ENCODE results near the gene COL16A1.
A peak's percentile ranks its signal among the peaks of the same experiment; 100 is the strongest.

Gene COL16A1

GRCh38 chr1:31658721-31659120 is 45.1 kb downstream of the COL16A1 start:
- peaks cover 0 to 2% of the 10 kb centered on the region in 2 donors for H3K4me1 Mint-ChIP-seq (ENCODE audit: low read depth in 2 of 2)
- no peak overlapping the region for H3K27ac Mint-ChIP-seq
- H3K9me3 Mint-ChIP-seq, result no peaks in the 10 kb centered on the region
- no peak overlapping the region for H3K4me3 Mint-ChIP-seq
- peaks cover 11 to 52% of the 10 kb centered on the region in 2 donors for H3K27me3 Mint-ChIP-seq
- no peaks in the 10 kb centered on the region for H3K36me3 Mint-ChIP-seq (ENCODE audit: insufficient read depth)
- ATAC-seq (replicated peaks) (no peak), DNase-seq (no peak)

GRCh38 chr1:31657972-31658510 is 45.8 kb downstream of the COL16A1 start:
- H3K27me3 Mint-ChIP-seq, result peaks cover 11 to 46% of the 10 kb centered on the region in 2 donors
- H3K36me3 Mint-ChIP-seq (ENCODE audit: insufficient read depth), result no peaks in the 10 kb centered on the region
- no peaks in the 10 kb centered on the region for H3K4me1 Mint-ChIP-seq (ENCODE audit: low read depth in 2 of 2)
- no peak overlapping the region for H3K4me3 Mint-ChIP-seq
- H3K9me3 Mint-ChIP-seq, result no peaks in the 10 kb centered on the region
- DNase-seq (no peak), ATAC-seq (replicated peaks) (no peak)
- H3K27ac Mint-ChIP-seq, result no peak overlapping the region

- DNase-seq (no peak), ATAC-seq (replicated peaks) (no peak)
- Mint-ChIP-seq H3K4me1 (ENCODE audit: low read depth in 2 of 2) (no peaks in the 10 kb centered on the region), H3K4me3 (no peak overlapping the region), H3K27ac (no peak overlapping the region), H3K36me3 (ENCODE audit: insufficient read depth) (no peaks in the 10 kb centered on the region), H3K9me3 (no peaks in the 10 kb centered on the region), H3K27me3 (peaks cover 11 to 40% of the 10 kb centered on the region in 2 donors)
These were observed 46.6 kb downstream of the COL16A1 start for GRCh38 chr1:31657020-31657804.

GRCh38 chr1:31655756-31656155 is 48.1 kb downstream of the COL16A1 start:
- Mint-ChIP-seq H3K27me3 (peaks cover 11 to 40% of the 10 kb centered on the region in 2 donors), H3K27ac (no peak overlapping the region), H3K4me3 (no peak overlapping the region), H3K4me1 (ENCODE audit: low read depth in 2 of 2) (no peaks in the 10 kb centered on the region), H3K36me3 (ENCODE audit: insufficient read depth) (no peaks in the 10 kb centered on the region), H3K9me3 (no peaks in the 10 kb centered on the region)
- ATAC-seq (replicated peaks) (no peak), DNase-seq (no peak)

GRCh38 chr1:31655104-31655503 is 48.7 kb downstream of the COL16A1 start:
- Mint-ChIP-seq H3K27me3 (peaks cover 11 to 40% of the 10 kb centered on the region in 2 donors), H3K27ac (peak overlapping the region in 1 of 2 donors; percentile 25)

GRCh38 chr1:31654474-31654776 is 49.4 kb downstream of the COL16A1 start:
- no peaks in the 10 kb centered on the region for H3K36me3 Mint-ChIP-seq (ENCODE audit: insufficient read depth)
- H3K27me3 Mint-ChIP-seq, result peaks cover 11 to 40% of the 10 kb centered on the region in 2 donors
- H3K27ac Mint-ChIP-seq, result no peak overlapping the region
- no peaks in the 10 kb centered on the region for H3K4me1 Mint-ChIP-seq (ENCODE audit: low read depth in 2 of 2)
- H3K9me3 Mint-ChIP-seq, result no peaks in the 10 kb centered on the region
- DNase-seq, result no peak
- no peak overlapping the region for H3K4me3 Mint-ChIP-seq
- ATAC-seq (replicated peaks), result no peak

More at GRCh38 chr1:31655104-31655503, 48.7 kb downstream of the COL16A1 start:
- no peak for ATAC-seq (replicated peaks)
- DNase-seq, result no peak
- H3K36me3 Mint-ChIP-seq (ENCODE audit: insufficient read depth), result no peaks in the 10 kb centered on the region
- H3K9me3 Mint-ChIP-seq, result no peaks in the 10 kb centered on the region
- no peaks in the 10 kb centered on the region for H3K4me1 Mint-ChIP-seq (ENCODE audit: low read depth in 2 of 2)
- H3K4me3 Mint-ChIP-seq, result no peak overlapping the region

- H3K9me3 Mint-ChIP-seq, result no peaks in the 10 kb centered on the region
- ATAC-seq (replicated peaks), result no peak
- H3K36me3 Mint-ChIP-seq (ENCODE audit: insufficient read depth), result no peaks in the 10 kb centered on the region
- H3K4me3 Mint-ChIP-seq, result no peak overlapping the region
- peaks cover 11 to 40% of the 10 kb centered on the region in 2 donors for H3K27me3 Mint-ChIP-seq
- no peak overlapping the region for H3K27ac Mint-ChIP-seq
- DNase-seq, result no peak
- no peaks in the 10 kb centered on the region for H3K4me1 Mint-ChIP-seq (ENCODE audit: low read depth in 2 of 2)
These were observed 49.9 kb downstream of the COL16A1 start for GRCh38 chr1:31653717-31654473.

- no peaks in the 10 kb centered on the region for H3K9me3 Mint-ChIP-seq
- peaks cover 11 to 31% of the 10 kb centered on the region in 2 donors for H3K27me3 Mint-ChIP-seq
- no peaks in the 10 kb centered on the region for H3K36me3 Mint-ChIP-seq (ENCODE audit: insufficient read depth)
- DNase-seq (no peak), ATAC-seq (replicated peaks) (no peak)
- H3K4me1 Mint-ChIP-seq (ENCODE audit: low read depth in 2 of 2), result no peaks in the 10 kb centered on the region
- H3K27ac Mint-ChIP-seq, result no peak overlapping the region
- no peak overlapping the region for H3K4me3 Mint-ChIP-seq
These were observed 50.8 kb downstream of the COL16A1 start for GRCh38 chr1:31652891-31653499.

- ATAC-seq (replicated peaks) (no peak), DNase-seq (no peak)
- Mint-ChIP-seq H3K36me3 (ENCODE audit: insufficient read depth) (no peaks in the 10 kb centered on the region), H3K4me1 (ENCODE audit: low read depth in 2 of 2) (peaks cover 0 to 4% of the 10 kb centered on the region in 2 donors), H3K9me3 (no peaks in the 10 kb centered on the region), H3K27me3 (peaks cover 11 to 18% of the 10 kb centered on the region in 2 donors), H3K4me3 (no peak overlapping the region), H3K27ac (no peak overlapping the region)
These were observed 52.1 kb downstream of the COL16A1 start for GRCh38 chr1:31651766-31652165.

GRCh38 chr1:31651089-31651420 is 52.8 kb downstream of the COL16A1 start:
- Mint-ChIP-seq H3K4me3 (no peak overlapping the region), H3K4me1 (ENCODE audit: low read depth in 2 of 2) (peaks cover 3 to 9% of the 10 kb centered on the region in 2 donors), H3K27ac (no peak overlapping the region), H3K9me3 (peaks cover 0 to 2% of the 10 kb centered on the region in 2 donors), H3K36me3 (ENCODE audit: insufficient read depth) (no peaks in the 10 kb centered on the region), H3K27me3 (peaks cover 8 to 11% of the 10 kb centered on the region in 2 donors)
- DNase-seq (no peak), ATAC-seq (replicated peaks) (no peak)

- no peak overlapping the region for H3K27ac Mint-ChIP-seq
- peaks cover 9 to 15% of the 10 kb centered on the region in 2 donors for H3K4me1 Mint-ChIP-seq (ENCODE audit: low read depth in 2 of 2)
- no peak overlapping the region for H3K4me3 Mint-ChIP-seq
- H3K9me3 Mint-ChIP-seq, result peaks cover 0 to 2% of the 10 kb centered on the region in 2 donors
- peaks cover 2 to 5% of the 10 kb centered on the region in 2 donors for H3K27me3 Mint-ChIP-seq
- ATAC-seq (replicated peaks), result no peak
- no peak for DNase-seq
- no peaks in the 10 kb centered on the region for H3K36me3 Mint-ChIP-seq (ENCODE audit: insufficient read depth)
These were observed 53.4 kb downstream of the COL16A1 start for GRCh38 chr1:31650161-31651088.

GRCh38 chr1:31648641-31649357 is 55.0 kb downstream of the COL16A1 start:
- Mint-ChIP-seq H3K4me1 (ENCODE audit: low read depth in 2 of 2) (peaks cover 22 to 25% of the 10 kb centered on the region in 2 donors), H3K27ac (no peak overlapping the region), H3K4me3 (no peak overlapping the region), H3K9me3 (peaks cover 0 to 2% of the 10 kb centered on the region in 2 donors), H3K36me3 (ENCODE audit: insufficient read depth) (peaks cover 15% of the 10 kb centered on the region), H3K27me3 (no peaks in the 10 kb centered on the region)
- DNase-seq (no peak), ATAC-seq (replicated peaks) (no peak)

Data from effector memory CD8-positive, alpha-beta T cell (primary cell).